ENCODE results near the gene TXNL4A.

- no peak for TF ChIP-seq CTCF (IDR thresholded peaks at IDR 0.05; ENCODE audit: insufficient read depth, low read length)
- no peak for TF ChIP-seq REST (IDR thresholded peaks at IDR 0.05; ENCODE audit: insufficient replicate concordance, low read depth)
- TF ChIP-seq GABPA (IDR thresholded peaks at IDR 0.05; ENCODE audit: low read depth): no peak
- TF ChIP-seq POLR2AphosphoS5 (IDR thresholded peaks at IDR 0.05; ENCODE audit: low read depth): no peak
- no peak for TF ChIP-seq SPI1 (IDR thresholded peaks at IDR 0.05; ENCODE audit: borderline replicate concordance, low read depth)
Measured at GRCh38 chr18:79926306-79926705, 62.1 kb downstream of the TXNL4A start.

All from HL-60 (cell line).